ENCODE data around the gene EDN1.

The EDN1 gene

DNA sequence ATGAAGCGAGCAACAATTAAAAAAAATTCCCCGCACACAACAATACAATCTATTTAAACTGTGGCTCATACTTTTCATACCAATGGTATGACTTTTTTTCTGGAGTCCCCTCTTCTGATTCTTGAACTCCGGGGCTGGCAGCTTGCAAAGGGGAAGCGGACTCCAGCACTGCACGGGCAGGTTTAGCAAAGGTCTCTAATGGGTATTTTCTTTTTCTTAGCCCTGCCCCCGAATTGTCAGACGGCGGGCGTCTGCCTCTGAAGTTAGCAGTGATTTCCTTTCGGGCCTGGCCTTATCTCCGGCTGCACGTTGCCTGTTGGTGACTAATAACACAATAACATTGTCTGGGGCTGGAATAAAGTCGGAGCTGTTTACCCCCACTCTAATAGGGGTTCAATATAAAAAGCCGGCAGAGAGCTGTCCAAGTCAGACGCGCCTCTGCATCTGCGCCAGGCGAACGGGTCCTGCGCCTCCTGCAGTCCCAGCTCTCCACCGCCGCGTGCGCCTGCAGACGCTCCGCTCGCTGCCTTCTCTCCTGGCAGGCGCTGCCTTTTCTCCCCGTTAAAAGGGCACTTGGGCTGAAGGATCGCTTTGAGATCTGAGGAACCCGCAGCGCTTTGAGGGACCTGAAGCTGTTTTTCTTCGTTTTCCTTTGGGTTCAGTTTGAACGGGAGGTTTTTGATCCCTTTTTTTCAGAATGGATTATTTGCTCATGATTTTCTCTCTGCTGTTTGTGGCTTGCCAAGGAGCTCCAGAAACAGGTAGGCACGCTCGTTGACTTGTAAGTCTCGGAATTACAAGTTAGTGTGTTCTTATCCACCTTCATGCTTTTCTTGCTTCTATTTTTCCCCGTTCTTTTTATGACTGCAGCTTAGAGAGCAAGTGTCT is at the start of gene EDN1:
Gene EDN1 (plus strand): TSS at position 429 of the 888 bp plus-strand sequence. CDS start 269 bp downstream, at position 698.
- Histone ChIP-seq H3K79me2 (ENCODE audit: low read length) (no peaks in the 10 kb centered on the region), H3K4me1 (ENCODE audit: low read length) (no peaks in the 10 kb centered on the region), H3K9me2 (replicated peaks; ENCODE audit: insufficient read depth, low read length) (no peaks in the 10 kb centered on the region), H3K9ac (ENCODE audit: low read length) (peak within 1 kb of the TSS; percentile 40; the same call in 1 of the 2 replicates), H3K9me3 (replicated peaks; ENCODE audit: insufficient read depth, low read length) (no peaks in the 10 kb centered on the region), H3K36me3 (replicated peaks; ENCODE audit: insufficient read depth, low read length) (no peaks in the 10 kb centered on the region), H3K4me3 (ENCODE audit: low read length) (peak within 1 kb of the TSS; percentile 64), H3K27me3 (replicated peaks; ENCODE audit: insufficient read depth, low read length) (no peaks in the 10 kb centered on the region), H3K4me2 (ENCODE audit: low read depth, low read length) (peak within 1 kb of the TSS; percentile 59), H3K27ac (ENCODE audit: low read length) (no peak within 1 kb of the TSS), H3F3A (ENCODE audit: insufficient read depth, low read length) (no peaks in the 10 kb centered on the region), H2AFZ (ENCODE audit: low read length) (peak within 1 kb of the TSS; percentile 79), H4K20me1 (ENCODE audit: insufficient read depth, low read length) (no peaks in the 10 kb centered on the region)
- TF ChIP-seq, protein P1, sequence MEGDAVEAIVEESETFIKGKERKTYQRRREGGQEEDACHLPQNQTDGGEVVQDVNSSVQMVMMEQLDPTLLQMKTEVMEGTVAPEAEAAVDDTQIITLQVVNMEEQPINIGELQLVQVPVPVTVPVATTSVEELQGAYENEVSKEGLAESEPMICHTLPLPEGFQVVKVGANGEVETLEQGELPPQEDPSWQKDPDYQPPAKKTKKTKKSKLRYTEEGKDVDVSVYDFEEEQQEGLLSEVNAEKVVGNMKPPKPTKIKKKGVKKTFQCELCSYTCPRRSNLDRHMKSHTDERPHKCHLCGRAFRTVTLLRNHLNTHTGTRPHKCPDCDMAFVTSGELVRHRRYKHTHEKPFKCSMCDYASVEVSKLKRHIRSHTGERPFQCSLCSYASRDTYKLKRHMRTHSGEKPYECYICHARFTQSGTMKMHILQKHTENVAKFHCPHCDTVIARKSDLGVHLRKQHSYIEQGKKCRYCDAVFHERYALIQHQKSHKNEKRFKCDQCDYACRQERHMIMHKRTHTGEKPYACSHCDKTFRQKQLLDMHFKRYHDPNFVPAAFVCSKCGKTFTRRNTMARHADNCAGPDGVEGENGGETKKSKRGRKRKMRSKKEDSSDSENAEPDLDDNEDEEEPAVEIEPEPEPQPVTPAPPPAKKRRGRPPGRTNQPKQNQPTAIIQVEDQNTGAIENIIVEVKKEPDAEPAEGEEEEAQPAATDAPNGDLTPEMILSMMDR (IDR thresholded peaks at IDR 0.05; ENCODE audit: low read length), result peak; percentile 48
- TF ChIP-seq EZH2phosphoT487 (IDR thresholded peaks at IDR 0.05; ENCODE audit: low read length), result no peak
- DNase-seq, result peak; percentile 75

- Histone ChIP-seq H3K9ac (ENCODE audit: low read length) (no peak overlapping the region), H2AFZ (ENCODE audit: low read length) (no peak overlapping the region), H3K4me2 (ENCODE audit: low read depth, low read length) (no peak overlapping the region), H3K4me3 (ENCODE audit: low read length) (no peak overlapping the region), H3K27ac (ENCODE audit: low read length) (no peak overlapping the region), H3K9me2 (replicated peaks; ENCODE audit: insufficient read depth, low read length) (no peaks in the 10 kb centered on the region), H3K9me3 (replicated peaks; ENCODE audit: insufficient read depth, low read length) (no peaks in the 10 kb centered on the region), H4K20me1 (ENCODE audit: insufficient read depth, low read length) (no peaks in the 10 kb centered on the region), H3K4me1 (ENCODE audit: low read length) (no peaks in the 10 kb centered on the region), H3K79me2 (ENCODE audit: low read length) (no peaks in the 10 kb centered on the region), H3K36me3 (replicated peaks; ENCODE audit: insufficient read depth, low read length) (no peaks in the 10 kb centered on the region), H3K27me3 (replicated peaks; ENCODE audit: insufficient read depth, low read length) (no peaks in the 10 kb centered on the region), H3F3A (ENCODE audit: insufficient read depth, low read length) (no peaks in the 10 kb centered on the region)
- DNase-seq, result no peak
- TF ChIP-seq EZH2 (optimal IDR thresholded peaks at IDR 0.05; ENCODE audit: low read depth, low read length) (no peak), EZH2phosphoT487 (IDR thresholded peaks at IDR 0.05; ENCODE audit: low read length) (no peak)
- TF ChIP-seq, protein P1 (IDR thresholded peaks at IDR 0.05; ENCODE audit: low read length), result no peak
These were observed 48.5 kb upstream of the EDN1 start for GRCh38 chr6:12241493-12242175.

- Histone ChIP-seq H3K36me3 (replicated peaks; ENCODE audit: insufficient read depth, low read length) (no peaks in the 10 kb centered on the region), H3K27ac (ENCODE audit: low read length) (no peak overlapping the region), H3K79me2 (ENCODE audit: low read length) (no peaks in the 10 kb centered on the region), H4K20me1 (ENCODE audit: insufficient read depth, low read length) (no peaks in the 10 kb centered on the region), H3F3A (ENCODE audit: insufficient read depth, low read length) (no peaks in the 10 kb centered on the region), H3K9ac (ENCODE audit: low read length) (no peak overlapping the region), H3K4me1 (ENCODE audit: low read length) (no peaks in the 10 kb centered on the region), H3K9me2 (replicated peaks; ENCODE audit: insufficient read depth, low read length) (no peaks in the 10 kb centered on the region), H2AFZ (ENCODE audit: low read length) (no peak overlapping the region), H3K4me3 (ENCODE audit: low read length) (no peak overlapping the region), H3K9me3 (replicated peaks; ENCODE audit: insufficient read depth, low read length) (no peaks in the 10 kb centered on the region), H3K4me2 (ENCODE audit: low read depth, low read length) (no peak overlapping the region), H3K27me3 (replicated peaks; ENCODE audit: insufficient read depth, low read length) (no peaks in the 10 kb centered on the region)
- no peak for DNase-seq
- no peak for TF ChIP-seq EZH2phosphoT487 (IDR thresholded peaks at IDR 0.05; ENCODE audit: low read length)
- TF ChIP-seq EZH2 (optimal IDR thresholded peaks at IDR 0.05; ENCODE audit: low read depth, low read length), result no peak
- TF ChIP-seq, protein P1 (IDR thresholded peaks at IDR 0.05; ENCODE audit: low read length), result no peak
These were observed 47.0 kb upstream of the EDN1 start for GRCh38 chr6:12243169-12243568.
